HepG2 (cell line): Measurements from ENCODE around the gene PYY. TPM values are rescaled to one million over a fixed set of nuclear protein-coding genes. Genes with fewer than 3 reads are reported as not detected.

Experiments used
- ATAC-seq: fragments of 200-7000 bp; cut with Tn5 transposase; 3 replicates; pipeline ENCODE4 v1.9.1; 2020; ENCODE audit warnings: mild to moderate bottlenecking, moderate library complexity
- BruUV-seq: library from RNA; stranded (reverse); fragments of 400-500 nt; replicated peaks from 2 replicates; lab custom pipeline; 2021; lab: Mats Ljungman, UMichigan
- CTCF ChIA-PET: fragments of 300-600 bp; formaldehyde crosslinking; extraction: SDS; loops from one replicate; lab custom pipeline; 2021; ENCODE audit warnings: low total read pairs, inconsistent platforms, low intra/inter-chr PET ratio; lab: Yijun Ruan, JAX
- POLR2A ChIA-PET: fragments of 350-600 bp; sonication (Branson Sonifier 250); formaldehyde crosslinking; loops from one replicate; lab custom pipeline; 2020; ENCODE audit warnings: antibody characterized with exemption, inconsistent platforms; lab: Yijun Ruan, JAX
- DNase-seq: peaks from one replicate; pipeline ENCODE4 v3.0.0-alpha.2; 2015; ENCODE audit warnings: low spot score
- FAIRE-seq: peaks from 3 replicates; lab custom pipeline; 2011; peaks lifted over from hg19 to GRCh38; lab: Jason Lieb, UNC
- H2AFZ ChIP-seq: one replicate; pipeline ENCODE4 v1.6.1; 2011; ENCODE audit warnings: low read length, inconsistent platforms
- H3K27ac ChIP-seq: fragments of 300-600 bp; 3 replicates; pipeline ENCODE4 v1.8.0; 2011; ENCODE audit warnings: mixed run types, mild to moderate bottlenecking, mixed read lengths, low read length, inconsistent platforms; ENCODE audit not compliant: insufficient read depth; ENCODE audit errors: extremely low read length
- H3K27me3 ChIP-seq, 2 experiments: fragments of 200-600 bp in 1 of 2; 2 replicates in 1 of 2; 3 replicates in 1 of 2; pipeline versions ENCODE4 v1.6.0 to v1.8.0; 2011; ENCODE audit warnings: low read length in 2 of 2, mild to moderate bottlenecking in 2 of 2, moderate library complexity in 2 of 2, inconsistent platforms in 1 of 2; ENCODE audit not compliant: insufficient read depth in 2 of 2, control insufficient read depth in 1 of 2
- H3K36me3 ChIP-seq, 2 experiments: fragments of 200-600 bp in 1 of 2; replicated peaks in 1 of 2; 2 replicates in 1 of 2; 3 replicates in 1 of 2; pipeline versions ENCODE4 v1.5.1 to v1.8.0; 2011; ENCODE audit warnings: low read length in 2 of 2, inconsistent platforms in 1 of 2; ENCODE audit not compliant: insufficient read depth in 2 of 2, control insufficient read depth in 1 of 2
- H3K4me1 ChIP-seq: 2 replicates; pipeline ENCODE4 v1.5.1; 2012; ENCODE audit warnings: low read length, inconsistent platforms; ENCODE audit not compliant: insufficient read depth
- H3K4me2 ChIP-seq: 2 replicates; pipeline ENCODE4 v1.6.0; 2011; ENCODE audit warnings: low read depth, low read length, inconsistent platforms
- H3K4me3 ChIP-seq, 3 experiments: fragments of 200-600 bp in 1 of 3; sonication (generic), shearing (Covaris generic) in 1 of 3; replicated peaks in 1 of 3; 2 replicates each; pipeline ENCODE4 v1.5.1; 2011 to 2016; ENCODE audit warnings: low read length in 3 of 3, inconsistent platforms in 2 of 3, low read depth in 2 of 3, mild to moderate bottlenecking in 2 of 3, control low read depth in 1 of 3, mixed read lengths in 1 of 3; ENCODE audit not compliant: insufficient read depth in 1 of 3
- H3K79me2 ChIP-seq: one replicate; pipeline ENCODE4 v1.6.1; 2011; ENCODE audit warnings: low read length, inconsistent platforms; ENCODE audit not compliant: insufficient read depth
- H3K9ac ChIP-seq: 2 replicates; pipeline ENCODE4 v1.6.0; 2011; ENCODE audit warnings: mild to moderate bottlenecking, low read depth, low read length, inconsistent platforms; ENCODE audit not compliant: insufficient read depth
- H3K9me3 ChIP-seq: 2 replicates; pipeline ENCODE4 v1.5.1; 2012; ENCODE audit warnings: mild to moderate bottlenecking, low read length
- H4K20me1 ChIP-seq: 2 replicates; pipeline ENCODE4 v1.6.0; 2011; ENCODE audit warnings: inconsistent platforms, mild to moderate bottlenecking, low read length, moderate library complexity; ENCODE audit not compliant: insufficient read depth
- HNRNPH1 ChIP-seq: fragments of 200-400 bp; formaldehyde crosslinking; optimal IDR thresholded peaks from 2 replicates; pipeline ENCODE3; 2017; ENCODE audit warnings: mild to moderate bottlenecking, low read depth, low read length
- HOXA3 ChIP-seq: sonication (generic); formaldehyde crosslinking; IDR thresholded peaks from 2 replicates; pipeline ENCODE4 v1.5.0; 2020; ENCODE audit warnings: missing genetic modification reagents
- ISL2 ChIP-seq: sonication (generic); formaldehyde crosslinking; IDR thresholded peaks from 2 replicates; pipeline ENCODE4 v1.5.0; 2020; ENCODE audit warnings: missing genetic modification reagents
- JUNB ChIP-seq: sonication (generic); formaldehyde crosslinking; IDR thresholded peaks from 2 replicates; pipeline ENCODE4 v1.8.0; 2022; ENCODE audit warnings: missing genetic modification reagents, mild to moderate bottlenecking, borderline replicate concordance
- LCORL ChIP-seq, 2 experiments: fragments of 450-650 bp in 1 of 2; sonication (generic) in 1 of 2; formaldehyde crosslinking in 1 of 2; IDR thresholded peaks; 2 replicates each; pipeline versions ENCODE4 v1.5.0 to v1.6.1; 2017 to 2020; ENCODE audit warnings: antibody characterized with exemption in 1 of 2, missing genetic modification reagents in 1 of 2
- MAF1 ChIP-seq: sonication (generic); formaldehyde crosslinking; IDR thresholded peaks from 2 replicates; pipeline ENCODE4 v1.5.0; 2020; ENCODE audit warnings: missing genetic modification reagents, borderline replicate concordance
- RFX5 ChIP-seq: IDR thresholded peaks from 2 replicates; pipeline ENCODE4 v1.6.1; 2011; ENCODE audit warnings: low read depth, low read length, improper control_type of control experiment
- SALL1 ChIP-seq: sonication (generic); formaldehyde crosslinking; IDR thresholded peaks from 2 replicates; pipeline ENCODE4 v1.8.0; 2022; ENCODE audit warnings: mild to moderate bottlenecking, missing genetic modification reagents
- SATB2 ChIP-seq: sonication (generic); formaldehyde crosslinking; IDR thresholded peaks from 2 replicates; pipeline ENCODE4 v1.5.0; 2020; ENCODE audit warnings: missing genetic modification reagents
- SMAD1 ChIP-seq: sonication (generic); formaldehyde crosslinking; IDR thresholded peaks from 2 replicates; pipeline ENCODE4 v1.4.0; 2020; ENCODE audit warnings: missing genetic modification reagents, low read depth, mild to moderate bottlenecking, borderline replicate concordance
- SP5 ChIP-seq: IDR thresholded peaks from 2 replicates; pipeline ENCODE4 v1.6.1; 2016; ENCODE audit warnings: low read depth, borderline replicate concordance
- ZBTB3 ChIP-seq: sonication (generic); formaldehyde crosslinking; IDR thresholded peaks from 2 replicates; pipeline ENCODE4 v1.4.0; 2020; ENCODE audit warnings: low read depth, mild to moderate bottlenecking, moderate library complexity, missing genetic modification reagents, borderline replicate concordance
- ZNF124 ChIP-seq: sonication (generic); formaldehyde crosslinking; IDR thresholded peaks from 2 replicates; pipeline ENCODE4 v1.4.0; 2020; ENCODE audit warnings: missing genetic modification reagents
- ZNF672 ChIP-seq: sonication (generic); formaldehyde crosslinking; IDR thresholded peaks from 2 replicates; pipeline ENCODE4 v1.8.1; 2022; ENCODE audit warnings: missing genetic modification reagents
- ZNF83 ChIP-seq: sonication (generic); formaldehyde crosslinking; IDR thresholded peaks from 2 replicates; pipeline ENCODE4 v1.4.0; 2020; ENCODE audit warnings: missing genetic modification reagents, mild to moderate bottlenecking, borderline replicate concordance
- ZSCAN30 ChIP-seq: sonication (generic); formaldehyde crosslinking; IDR thresholded peaks from 2 replicates; pipeline ENCODE4 v1.5.0; 2020; ENCODE audit warnings: mild to moderate bottlenecking, missing genetic modification reagents
- WGBS: methylation state at CpG from one replicate; pipeline ENCODE4 v1.1.6; 2017; ENCODE audit warnings: low lambda C conversion rate; 5-methylcytosine and 5-hydroxymethylcytosine counted together
- in situ Hi-C: cut with HindIII; loops from 2 replicates; pipeline ENCODE4 v1.10.0; 2017; ENCODE audit warnings: low pct_unique_long_range_greater_than_20kb; ENCODE audit not compliant: extremely low pct_ligation_motif_present
- intact Hi-C: fragments of 100-400 bp; cut with micrococcal nuclease; formaldehyde crosslinking; loops from one replicate; pipeline ENCODE4 v1.10.0; 2022; ENCODE audit not compliant: unreplicated experiment
- polyA plus RNA-seq, 8 experiments: library from polyadenylated mRNA; depleted of rRNA in 3 of 8; stranded (reverse) in 7 of 8; unstranded in 1 of 8; fragments of >200 nt; fragmentation: Illumina TruSeq in 4 of 8; extraction: Trizol in 4 of 8; gene quantifications; 2 replicates each; pipeline versions ENCODE4 v1.2.1 to v1.2.3, GENCODE V29; 2011 to 2016; ENCODE audit warnings: low read depth in 4 of 8, missing spikeins in 1 of 8, mixed read lengths in 1 of 8; ENCODE audit not compliant: insufficient read depth in 1 of 8
- total RNA-seq, 5 experiments: library from RNA; depleted of rRNA; stranded (reverse); fragments of >200 nt; fragmentation: Illumina TruSeq; extraction: Trizol; gene quantifications; 2 replicates each; pipeline ENCODE4 v1.2.3, GENCODE V29; 2016; ENCODE audit warnings: low read depth in 1 of 5
- TF ChIP-seq, protein P1 (sequence below): sonication (generic); formaldehyde crosslinking; IDR thresholded peaks from 2 replicates; pipeline ENCODE4 v1.8.0; 2022; ENCODE audit warnings: mild to moderate bottlenecking, missing genetic modification reagents, borderline replicate concordance
- TF ChIP-seq, protein P2 (sequence below): sonication (generic); formaldehyde crosslinking; IDR thresholded peaks from 2 replicates; pipeline ENCODE4 v1.9.0; 2021; ENCODE audit warnings: missing genetic modification reagents, borderline replicate concordance
- TF ChIP-seq, protein P3 (sequence below): sonication (generic); formaldehyde crosslinking; IDR thresholded peaks from 2 replicates; pipeline ENCODE4 v1.4.0; 2020; ENCODE audit warnings: missing genetic modification reagents, low read depth, mild to moderate bottlenecking, borderline replicate concordance

Gene PYY
- total and polyA plus RNA-seq, 2 of the 13 experiments (the other 11 are each of a cell fraction or from before 2014, with no cell fraction given), result 0.25 TPM; not detected in 1

DNA sequence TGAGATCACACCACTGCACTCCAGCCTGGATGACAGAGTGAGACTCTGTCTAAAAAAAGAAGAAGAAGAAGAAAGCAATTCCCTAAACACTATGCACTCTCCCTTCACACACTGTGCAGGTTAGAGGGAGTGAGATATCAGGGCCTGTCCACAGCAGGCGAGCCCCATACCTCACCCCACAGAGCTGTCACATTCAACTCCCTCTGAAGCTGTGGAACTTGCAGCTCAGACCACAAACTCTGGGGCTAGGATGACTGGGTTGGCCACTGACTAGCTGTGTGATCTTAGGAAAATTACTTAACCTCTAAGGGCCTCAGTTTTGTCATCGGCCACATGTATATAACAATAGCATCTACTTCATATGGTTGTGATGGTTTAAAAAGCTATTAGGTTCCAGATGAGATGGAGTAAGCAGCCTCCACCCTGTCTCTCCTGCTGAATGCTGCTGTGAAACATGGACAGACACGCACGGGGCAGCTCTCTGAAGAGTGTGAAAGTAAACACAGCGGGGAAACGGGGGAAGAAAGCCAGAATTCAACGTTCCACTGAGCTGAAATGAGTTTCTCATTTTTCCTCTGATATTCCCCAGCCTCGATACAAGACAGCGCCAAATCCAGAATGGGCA, 13.6 kb upstream of the PYY start (continued):
- TF ChIP-seq, protein P1, sequence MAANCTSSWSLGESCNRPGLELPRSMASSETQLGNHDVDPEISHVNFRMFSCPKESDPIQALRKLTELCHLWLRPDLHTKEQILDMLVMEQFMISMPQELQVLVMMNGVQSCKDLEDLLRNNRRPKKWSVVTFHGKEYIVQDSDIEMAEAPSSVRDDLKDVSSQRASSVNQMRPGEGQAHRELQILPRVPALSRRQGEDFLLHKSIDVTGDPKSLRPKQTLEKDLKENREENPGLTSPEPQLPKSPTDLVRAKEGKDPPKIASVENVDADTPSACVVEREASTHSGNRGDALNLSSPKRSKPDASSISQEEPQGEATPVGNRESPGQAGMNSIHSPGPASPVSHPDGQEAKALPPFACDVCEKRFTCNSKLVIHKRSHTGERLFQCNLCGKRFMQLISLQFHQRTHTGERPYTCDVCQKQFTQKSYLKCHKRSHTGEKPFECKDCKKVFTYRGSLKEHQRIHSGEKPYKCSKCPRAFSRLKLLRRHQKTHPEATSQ, result no peak
- TF ChIP-seq JUNB (CRISPR knock-in tag) (no peak), SALL1 (0 out of 2 replicates have a peak, but pooled peaks have one; percentile 12)
- TF ChIP-seq, all 625 proteins: peak for 2

DNA sequence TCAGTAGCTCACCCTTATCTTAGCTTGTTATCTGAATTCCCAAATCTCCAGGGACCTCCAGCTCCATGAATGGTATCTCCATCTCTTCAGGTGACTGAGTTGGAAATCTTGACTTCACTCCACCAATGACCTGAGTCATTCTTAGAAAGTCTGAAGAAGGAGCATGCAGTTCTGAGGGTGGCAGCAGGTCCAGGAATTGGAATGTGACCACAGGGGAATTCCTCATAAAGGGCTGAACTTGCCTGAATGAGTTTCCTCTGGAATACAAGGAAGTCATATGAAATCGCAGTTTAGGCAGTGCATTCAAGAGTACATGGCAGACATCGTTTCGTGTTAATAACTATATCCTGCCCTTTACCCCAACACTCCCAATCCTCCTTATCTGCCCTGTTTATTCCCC, 12.5 kb upstream of the PYY start:
- ATAC-seq (no peak), FAIRE-seq (no peak), DNase-seq (no peak)
- Histone ChIP-seq H3K27me3 (peaks cover 5 to 45% of the 10 kb centered on the region in 2 experiments), H4K20me1 (no peaks in the 10 kb centered on the region), H3K27ac (no peak overlapping the region), H3K9ac (no peak overlapping the region), H3K36me3 (no peaks in the 10 kb centered on the region), H3K9me3 (no peaks in the 10 kb centered on the region), H3K79me2 (no peaks in the 10 kb centered on the region), H3K4me3 (no peak overlapping the region), H2AFZ (no peak overlapping the region), H3K4me2 (no peak overlapping the region), H3K4me1 (peaks cover 38% of the 10 kb centered on the region)
- in situ Hi-C loops (no loop called here), intact Hi-C loops (no loop called here)
- WGBS, result 43% methylated on average over 3 of the region's 3 CpGs
- BruUV-seq, result no TSS peak
- ChIA-PET CTCF (no interaction called here), POLR2A (no interaction called here)
- TF ChIP-seq HOXA3 (CRISPR knock-in tag), result no peak
- TF ChIP-seq ZSCAN30 (CRISPR knock-in tag), result no peak
- no peak for TF ChIP-seq LCORL (IDR thresholded peaks at IDR 0.05)
- TF ChIP-seq LCORL (CRISPR knock-in tag; IDR thresholded peaks at IDR 0.05), result no peak
- TF ChIP-seq, protein P2, sequence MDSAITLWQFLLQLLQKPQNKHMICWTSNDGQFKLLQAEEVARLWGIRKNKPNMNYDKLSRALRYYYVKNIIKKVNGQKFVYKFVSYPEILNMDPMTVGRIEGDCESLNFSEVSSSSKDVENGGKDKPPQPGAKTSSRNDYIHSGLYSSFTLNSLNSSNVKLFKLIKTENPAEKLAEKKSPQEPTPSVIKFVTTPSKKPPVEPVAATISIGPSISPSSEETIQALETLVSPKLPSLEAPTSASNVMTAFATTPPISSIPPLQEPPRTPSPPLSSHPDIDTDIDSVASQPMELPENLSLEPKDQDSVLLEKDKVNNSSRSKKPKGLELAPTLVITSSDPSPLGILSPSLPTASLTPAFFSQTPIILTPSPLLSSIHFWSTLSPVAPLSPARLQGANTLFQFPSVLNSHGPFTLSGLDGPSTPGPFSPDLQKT, result no peak
- no peak for TF ChIP-seq ZNF83 (CRISPR knock-in tag)
- no peak for TF ChIP-seq ZBTB3 (CRISPR knock-in tag)
- TF ChIP-seq MAF1 (CRISPR knock-in tag), result no peak
- no peak for TF ChIP-seq SATB2 (CRISPR knock-in tag)
- no peak for TF ChIP-seq HNRNPH1
- TF ChIP-seq SMAD1 (CRISPR knock-in tag), result no peak
- TF ChIP-seq ISL2 (CRISPR knock-in tag), result no peak
- TF ChIP-seq, protein P3, sequence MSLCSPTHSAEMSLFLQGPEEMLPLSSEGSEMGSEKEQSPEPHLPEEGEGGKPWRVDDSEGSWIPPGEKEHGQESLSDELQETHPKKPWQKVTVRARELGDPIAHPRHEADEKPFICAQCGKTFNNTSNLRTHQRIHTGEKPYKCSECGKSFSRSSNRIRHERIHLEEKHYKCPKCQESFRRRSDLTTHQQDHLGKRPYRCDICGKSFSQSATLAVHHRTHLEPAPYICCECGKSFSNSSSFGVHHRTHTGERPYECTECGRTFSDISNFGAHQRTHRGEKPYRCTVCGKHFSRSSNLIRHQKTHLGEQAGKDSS (CRISPR knock-in tag), result no peak
- no peak for TF ChIP-seq RFX5
- no peak for TF ChIP-seq ZNF124 (CRISPR knock-in tag)
- no peak for TF ChIP-seq ZNF672 (CRISPR knock-in tag)
- TF ChIP-seq SP5, result no peak
